OCI-LY1 (cell line): ENCODE measurements around the gene DCDC1.

Experiments used
- CTCF ChIP-seq: fragments of 200-600 bp; sonication (generic), shearing (Covaris generic); IDR thresholded peaks from 2 replicates; pipeline ENCODE4 v1.5.1; 2017; ENCODE audit warnings: mild to moderate bottlenecking, antibody characterized with exemption, low read length, moderate library complexity, mixed read lengths
- EZH2 ChIP-seq: fragments of 200-600 bp; sonication (generic), shearing (Covaris generic); IDR thresholded peaks from 2 replicates; pipeline ENCODE4 v1.8.0; 2017; ENCODE audit warnings: borderline replicate concordance, mixed run types, mild to moderate bottlenecking, antibody characterized with exemption, low read length, moderate library complexity, mixed read lengths

GRCh38 chr11:31060880-31061279 lies 308.7 kb downstream of the DCDC1 start:
- TF ChIP-seq CTCF (no peak), EZH2 (no peak)
